Cardiac septum (tissue), 1 donor: ENCODE results near the gene KCNAB1. TPM values are rescaled to one million over a fixed set of nuclear protein-coding genes. Genes with fewer than 3 reads are reported as not detected.

Experiments
- DNase-seq: peaks from one replicate; pipeline ENCODE4 v3.0.0-alpha.2; 2020; ENCODE audit warnings: low spot score
- intact Hi-C: fragments of 100-400 bp; cut with DNase I; formaldehyde crosslinking; loops from one replicate; pipeline ENCODE4 v1.14.0; 2022
- total RNA-seq: library from RNA; stranded (reverse); fragmentation: NEBNext Ultra II Directional; extraction: Animal tissue kit (Norgen Biotek cat#: 25700); gene quantifications from one replicate; pipeline ENCODE4 v1.2.1, GENCODE V29; 2021
- donor health status: DM: no; HTN: no; CAD: no.

Gene KCNAB1
- total RNA-seq, 1 donor from 2014 or later, result 2.5 TPM

- intact Hi-C loops, result no loop called here
- DNase-seq, result no peak
These were observed 341.5 kb downstream of the KCNAB1 start for GRCh38 chr3:156461889-156462288.

- intact Hi-C loops, result no loop called here
These were observed 342.7 kb downstream of the KCNAB1 start for GRCh38 chr3:156463123-156463522.

GRCh38 chr3:156465194-156465593, 344.8 kb downstream of the KCNAB1 start:
- intact Hi-C loops, result no loop called here
- DNase-seq, result no peak

More at GRCh38 chr3:156463123-156463522, 342.7 kb downstream of the KCNAB1 start:
- no peak for DNase-seq

- intact Hi-C loops, result no loop called here
- no peak for DNase-seq
These were observed 349.1 kb downstream of the KCNAB1 start for GRCh38 chr3:156469456-156469855.

- intact Hi-C loops, result no loop called here
- no peak for DNase-seq
These were observed 351.1 kb downstream of the KCNAB1 start for GRCh38 chr3:156471431-156471830.

GRCh38 chr3:156472150-156472549, 351.8 kb downstream of the KCNAB1 start:
- intact Hi-C loops, result no loop called here

GRCh38 chr3:156472684-156473083, 352.3 kb downstream of the KCNAB1 start:
- intact Hi-C loops, result no loop called here
- no peak for DNase-seq

More at GRCh38 chr3:156472150-156472549, 351.8 kb downstream of the KCNAB1 start:
- DNase-seq, result no peak

- intact Hi-C loops, result no loop called here
- no peak for DNase-seq
These were observed 353.0 kb downstream of the KCNAB1 start for GRCh38 chr3:156473341-156473740.

- intact Hi-C loops, result no loop called here
- no peak for DNase-seq
These were observed 354.4 kb downstream of the KCNAB1 start for GRCh38 chr3:156474560-156475389.

GRCh38 chr3:156477323-156477722, 356.9 kb downstream of the KCNAB1 start:
- no peak for DNase-seq
- intact Hi-C loops, result no loop called here

GRCh38 chr3:156478891-156479290, 358.5 kb downstream of the KCNAB1 start:
- no peak for DNase-seq
- intact Hi-C loops, result no loop called here

GRCh38 chr3:156479604-156480003, 359.2 kb downstream of the KCNAB1 start:
- intact Hi-C loops, result no loop called here
- DNase-seq, result no peak

GRCh38 chr3:156480949-156481348, 360.6 kb downstream of the KCNAB1 start:
- DNase-seq, result no peak
- intact Hi-C loops, result no loop called here

GRCh38 chr3:156483002-156483401, 362.6 kb downstream of the KCNAB1 start:
- no peak for DNase-seq
- intact Hi-C loops, result no loop called here

GRCh38 chr3:156483426-156483825, 363.0 kb downstream of the KCNAB1 start:
- intact Hi-C loops, result no loop called here

GRCh38 chr3:156483961-156484787, 363.8 kb downstream of the KCNAB1 start:
- DNase-seq, result no peak
- intact Hi-C loops, result no loop called here

More at GRCh38 chr3:156483426-156483825, 363.0 kb downstream of the KCNAB1 start:
- DNase-seq, result no peak

- no peak for DNase-seq
- intact Hi-C loops, result no loop called here
These were observed 368.4 kb downstream of the KCNAB1 start for GRCh38 chr3:156488767-156489166.

- no peak for DNase-seq
- intact Hi-C loops, result no loop called here
These were observed 369.1 kb downstream of the KCNAB1 start for GRCh38 chr3:156489462-156489911.

- no peak for DNase-seq
- intact Hi-C loops, result no loop called here
These were observed 370.8 kb downstream of the KCNAB1 start for GRCh38 chr3:156491192-156491591.

- intact Hi-C loops, result no loop called here
- no peak for DNase-seq
These were observed 372.5 kb downstream of the KCNAB1 start for GRCh38 chr3:156492801-156493261.
